ENCODE measurements around the gene MPV17. TPM values are rescaled to one million over a fixed set of nuclear protein-coding genes. Genes with fewer than 3 reads are reported as not detected.
"Not testable (repeated sequence)": the region's sequence is repeated elsewhere in the genome, so short reads cannot be mapped to it uniquely, and the experiment has no call there.

Gene MPV17
- 97.4 TPM for polyA plus RNA-seq (ENCODE audit: insufficient read length)
- long read RNA-seq, donor 1, transcript MPV17-203 (8 exons, 1,005 nt) = major isoform, 25 of 48 reads
- long read RNA-seq, donor 1, transcript MPV17-201 (7 exons, 998 nt) = minor isoform, 9 of 48 reads
- long read RNA-seq, donor 1, partial matches to known transcripts = 10 of 48 reads
- long read RNA-seq, donor 1, other reads (novel, unspliced or antisense) = 0 of 48 reads
- long read RNA-seq, donor 2, transcript MPV17-203 (8 exons, 1,005 nt) = major isoform, 19 of 37 reads
- long read RNA-seq, donor 2, partial matches to known transcripts = 13 of 37 reads
- long read RNA-seq, donor 2, other reads (novel, unspliced or antisense) = 0 of 37 reads
- long read RNA-seq, donor 3, transcript MPV17-203 (8 exons, 1,005 nt) = major isoform, 17 of 45 reads
- long read RNA-seq, donor 3, transcript MPV17-201 (7 exons, 998 nt) = minor isoform, 8 of 45 reads
- long read RNA-seq, donor 3, partial matches to known transcripts = 13 of 45 reads
- long read RNA-seq, donor 3, other reads (novel, unspliced or antisense) = 0 of 45 reads
- long read RNA-seq, donor 4, partial matches to known transcripts = 0 of 3 reads
- long read RNA-seq, donor 4, other reads (novel, unspliced or antisense) = 0 of 3 reads
- long read RNA-seq, donor 5, transcript MPV17-201 (7 exons, 998 nt) = minor isoform, 6 of 70 reads
- long read RNA-seq, donor 5, transcript MPV17-203 (8 exons, 1,005 nt) = major isoform, 33 of 70 reads
- long read RNA-seq, donor 5, partial matches to known transcripts = 25 of 70 reads
- long read RNA-seq, donor 5, other reads (novel, unspliced or antisense) = 0 of 70 reads
- long read RNA-seq, donor 6, transcript MPV17-203 (8 exons, 1,005 nt) = major isoform, 16 of 29 reads
- long read RNA-seq, donor 6, partial matches to known transcripts = 6 of 29 reads
- long read RNA-seq, donor 6, other reads (novel, unspliced or antisense) = 0 of 29 reads
- long read RNA-seq, donor 7, transcript MPV17-203 (8 exons, 1,005 nt) = major isoform, 21 of 37 reads
- long read RNA-seq, donor 7, partial matches to known transcripts = 5 of 37 reads
- long read RNA-seq, donor 7, other reads (novel, unspliced or antisense) = 0 of 37 reads
- long read RNA-seq, donor 8, transcript MPV17-203 (8 exons, 1,005 nt) = major isoform, 11 of 23 reads
- long read RNA-seq, donor 8, partial matches to known transcripts = 7 of 23 reads
- long read RNA-seq, donor 8, other reads (novel, unspliced or antisense) = 0 of 23 reads

GRCh38 chr2:27322766-27323595, at the start of gene MPV17:
Gene MPV17, minus strand, starts transcription at chr2:27323097. Its CDS starts 580 bp downstream, at chr2:27322517.
- peak; percentile 94 for DNase-seq

- no peak for DNase-seq
Observed at GRCh38 chr2:27370816-27371620, 48.1 kb upstream of the MPV17 start.

GRCh38 chr2:27370026-27370815, 47.3 kb upstream of the MPV17 start, which contains the start of the genes EIF2B4 and SNX17:
Gene EIF2B4, minus strand, starts transcription at chr2:27370338. Its CDS starts 24 bp downstream, at chr2:27370314.
Gene SNX17, plus strand, starts transcription at chr2:27370616. Its CDS starts 128 bp downstream, at chr2:27370744.
- DNase-seq = peak; percentile 99

GRCh38 chr2:27369471-27370025, 46.7 kb upstream of the MPV17 start:
- no peak for DNase-seq

GRCh38 chr2:27363933-27364332, 41.0 kb upstream of the MPV17 start:
- no peak for DNase-seq

- DNase-seq = no peak
Observed at GRCh38 chr2:27362678-27363420, 40.0 kb upstream of the MPV17 start.

GRCh38 chr2:27356382-27357181, 33.7 kb upstream of the MPV17 start, which contains the start of gene GTF3C2:
Gene GTF3C2, minus strand, starts transcription at chr2:27356764. Its CDS starts 13,210 bp downstream, at chr2:27343554.
- DNase-seq = peak; percentile 99

GRCh38 chr2:27356056-27356381, 33.1 kb upstream of the MPV17 start:
- DNase-seq = no peak

- DNase-seq = no peak
Observed at GRCh38 chr2:27354597-27354927, 31.7 kb upstream of the MPV17 start.

- no peak for DNase-seq
Observed at GRCh38 chr2:27353762-27354596, 31.1 kb upstream of the MPV17 start.

- DNase-seq = not testable (repeated sequence)
Observed at GRCh38 chr2:27353386-27353761, 30.5 kb upstream of the MPV17 start.

- no peak for DNase-seq
Observed at GRCh38 chr2:27351802-27352598, 29.1 kb upstream of the MPV17 start.

- DNase-seq = no peak
Observed at GRCh38 chr2:27350106-27350693, 27.3 kb upstream of the MPV17 start.

- DNase-seq = no peak
Observed at GRCh38 chr2:27347641-27348040, 24.7 kb upstream of the MPV17 start.

- DNase-seq = no peak
Observed at GRCh38 chr2:27336173-27336572, 13.3 kb upstream of the MPV17 start.

All from left kidney (tissue), 8 donors.